HG03159 (cell line): Measurements from ENCODE around the gene RNF152.

ENCODE experiments used
- ATAC-seq: cut with Tn5 transposase; IDR thresholded peaks from one replicate; pipeline ENCODE4 v1.9.1; 2021; ENCODE audit warnings: mild to moderate bottlenecking, moderate library complexity; ENCODE audit not compliant: unreplicated experiment

Gene RNF152

DNA sequence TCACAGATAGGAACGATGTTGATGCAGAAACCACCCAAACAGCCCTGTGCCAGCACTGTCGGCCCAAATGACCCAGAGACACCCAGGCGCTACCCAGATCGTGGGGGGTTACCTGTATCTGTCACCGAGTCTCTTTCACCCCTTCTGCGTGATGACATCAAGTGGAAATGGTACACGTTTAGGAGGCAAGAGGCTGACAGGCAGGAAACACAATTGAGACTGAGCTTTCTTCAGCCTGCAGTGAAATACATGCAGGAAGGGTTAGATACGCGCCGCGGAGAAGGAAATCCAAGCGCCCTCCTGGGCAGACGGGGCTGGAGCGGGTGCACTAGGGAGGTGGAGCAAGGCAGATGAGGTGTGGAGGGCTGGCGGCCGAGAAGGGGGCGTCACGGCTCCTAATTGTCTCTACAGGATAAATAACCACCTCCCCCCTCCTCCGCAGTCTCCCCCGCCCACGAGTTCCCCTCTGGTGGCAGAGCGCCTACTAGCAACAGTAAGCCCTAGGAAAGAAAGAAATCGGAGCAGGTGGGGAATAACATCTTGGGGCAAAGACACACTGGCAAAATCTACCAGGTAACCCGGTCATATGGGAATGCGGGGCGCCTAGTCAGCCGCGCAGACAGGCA, at the start of gene RNF152:
Gene RNF152 (minus strand): TSS at position 325 of the 626 bp plus-strand sequence. CDS start 76,544 bp downstream, outside the sequence.
- ATAC-seq: no peak

DNA sequence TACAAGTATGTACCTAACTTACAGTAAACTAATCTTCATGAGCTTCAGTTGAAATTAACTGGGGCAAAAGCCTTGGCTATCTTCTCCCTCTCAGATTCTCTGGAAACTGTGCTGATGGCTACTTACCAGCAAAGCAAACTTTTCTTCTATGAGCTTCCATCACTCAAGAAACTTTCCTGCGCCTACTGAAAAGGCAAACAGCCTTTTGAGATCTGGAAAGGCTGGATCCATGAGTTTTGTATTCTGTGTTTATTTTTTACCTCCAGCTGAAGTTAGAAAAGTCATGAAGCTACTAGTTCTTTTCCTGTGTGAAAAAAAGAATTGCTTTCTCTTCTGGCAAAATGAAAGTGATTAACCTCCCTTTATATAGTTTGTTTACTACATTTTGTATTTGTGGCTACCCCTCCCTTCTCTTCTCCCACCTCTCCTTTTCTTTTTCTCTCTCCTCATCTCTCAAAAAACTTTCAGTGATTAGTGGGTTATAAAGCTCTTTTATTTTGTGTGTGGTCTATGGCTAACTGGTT, 49.2 kb upstream of the RNF152 start:
- no peak for ATAC-seq

DNA sequence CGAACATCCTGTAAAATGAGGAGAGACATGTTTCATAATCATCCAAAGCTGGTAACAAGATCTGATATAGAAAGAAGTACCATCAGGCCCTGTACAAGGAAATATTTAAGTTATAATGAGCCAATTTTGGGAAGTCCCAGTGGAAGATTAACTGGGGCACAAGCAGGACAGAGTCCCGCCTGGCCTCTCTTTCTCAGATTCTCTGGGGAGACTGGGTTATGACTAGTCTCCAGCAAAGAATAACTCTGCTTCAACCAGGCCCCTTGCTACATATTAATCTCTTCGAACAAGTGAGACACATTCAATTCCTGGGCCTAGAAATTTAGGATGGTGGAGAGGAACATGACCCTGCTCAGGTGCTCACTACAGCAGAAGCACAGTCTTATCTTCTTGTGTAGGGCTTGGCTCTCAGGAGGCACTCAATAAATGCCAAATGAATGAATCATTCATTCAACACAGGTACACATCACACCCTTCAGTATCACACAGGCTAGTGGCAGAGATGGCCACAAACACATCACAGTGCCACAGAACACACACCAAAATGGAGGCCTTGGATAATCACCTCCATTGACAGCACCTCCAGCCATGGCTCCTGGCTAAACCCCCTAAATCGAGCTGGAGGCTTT, 46.4 kb upstream of the RNF152 start:
- ATAC-seq: no peak

DNA sequence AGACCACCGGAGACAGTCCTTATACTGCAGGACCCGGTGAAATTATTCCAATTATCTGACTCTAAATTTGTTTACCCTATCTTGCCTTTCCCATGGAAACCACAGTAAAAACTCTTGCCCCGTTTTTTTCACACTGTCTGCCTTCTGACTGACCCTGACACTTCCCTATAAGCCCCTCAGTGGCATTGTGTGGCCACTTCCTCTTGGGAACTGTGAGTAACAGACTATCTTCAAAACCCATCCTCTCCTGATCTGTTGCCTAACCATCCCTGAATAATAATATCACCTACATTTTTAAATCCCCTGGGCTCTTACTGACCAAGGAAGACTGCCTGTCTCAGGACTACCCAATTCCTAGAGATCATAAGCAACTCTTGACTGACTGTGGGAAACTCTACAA, 42.6 kb upstream of the RNF152 start:
- ATAC-seq: no peak

DNA sequence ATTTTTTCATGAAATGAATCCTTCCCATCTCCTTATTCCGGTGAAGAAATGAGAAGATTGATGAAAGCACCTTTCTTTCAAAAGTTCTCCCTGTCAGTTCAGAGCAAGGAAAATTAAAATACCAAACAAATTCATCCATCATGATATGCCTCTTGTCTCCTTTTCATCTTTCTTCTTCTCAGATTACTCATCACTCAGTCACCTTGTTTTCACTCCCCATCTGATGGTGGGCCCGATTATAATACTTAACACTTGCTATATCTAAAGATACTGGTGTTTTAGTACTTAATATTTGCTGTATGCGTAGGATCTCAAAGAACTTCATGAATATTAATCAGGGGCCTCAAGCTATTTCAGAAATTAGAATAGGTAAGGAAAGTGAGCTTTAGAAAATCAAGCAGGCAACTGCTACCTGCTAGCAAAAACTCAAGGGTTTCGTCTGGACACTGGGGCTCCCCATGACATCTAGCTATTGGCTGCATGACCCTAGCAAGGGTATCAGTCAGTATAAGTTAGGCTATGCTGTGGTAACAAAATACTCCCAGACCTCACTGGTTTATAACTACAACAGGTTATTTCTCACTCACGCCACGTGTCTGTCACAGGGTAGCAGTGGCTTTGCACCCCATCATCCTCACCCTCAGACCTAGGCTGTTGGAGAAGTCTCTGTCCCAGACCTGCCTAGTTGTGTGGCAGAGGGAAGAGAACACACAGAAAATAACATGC, 39.0 kb upstream of the RNF152 start:
- no peak for ATAC-seq

DNA sequence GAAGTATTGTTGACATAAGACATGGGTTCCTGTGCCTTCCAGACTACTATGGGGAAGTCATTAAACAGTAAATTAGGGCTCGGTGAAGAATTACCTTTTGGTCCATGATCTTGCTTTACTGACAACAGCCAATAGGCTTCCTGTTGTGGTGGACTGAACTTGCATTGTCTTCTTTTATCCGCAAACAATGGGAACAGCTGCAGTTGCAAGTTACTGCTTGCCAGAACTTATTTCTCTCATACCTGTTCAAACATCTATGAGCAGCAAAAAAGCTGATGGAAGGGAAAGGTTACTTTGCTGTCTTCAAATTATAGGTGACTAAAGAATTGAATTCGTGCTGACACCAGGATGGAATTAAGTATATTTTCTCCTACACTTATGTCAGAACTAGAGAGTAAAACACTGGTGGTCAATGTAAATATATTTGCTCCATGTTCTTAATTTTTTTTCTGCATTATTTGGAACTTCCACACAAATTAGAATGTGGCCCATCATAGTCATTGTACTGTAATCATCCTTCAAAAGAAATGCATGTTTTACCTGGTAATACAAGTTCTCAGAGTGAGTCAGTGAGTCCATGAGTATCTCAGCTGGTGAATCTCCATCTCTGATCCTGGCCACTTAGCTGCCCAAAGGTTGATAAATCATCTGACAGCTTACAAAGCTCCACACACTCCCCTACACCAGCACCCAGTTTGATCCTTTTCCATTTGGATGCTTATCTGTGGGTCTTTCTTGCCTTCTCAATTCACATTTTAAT, 37.3 kb upstream of the RNF152 start:
- no peak for ATAC-seq

DNA sequence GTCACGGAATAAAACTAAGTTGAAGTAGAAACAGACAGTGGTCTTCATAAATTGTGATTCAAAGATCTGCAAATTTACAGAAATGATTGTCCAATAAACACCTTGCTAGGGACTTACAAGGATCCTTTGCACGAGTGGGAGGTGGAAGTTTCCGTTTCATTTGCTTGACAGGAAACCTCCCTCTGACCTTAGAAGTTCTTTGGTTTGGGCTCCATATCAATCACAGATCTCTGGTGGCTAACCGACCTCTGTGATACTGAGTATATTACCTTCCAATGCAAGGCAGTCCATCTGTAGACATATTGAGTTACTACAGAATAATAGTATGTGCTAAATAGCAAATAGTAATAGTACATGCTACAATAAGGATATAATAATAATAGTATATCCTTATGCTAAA, 33.7 kb upstream of the RNF152 start:
- no peak for ATAC-seq

- ATAC-seq: no peak
Observed at GRCh38 chr18:61924550-61924949, 31.7 kb upstream of the RNF152 start.

GRCh38 chr18:61922435-61922834, 29.6 kb upstream of the RNF152 start:
- no peak for ATAC-seq

GRCh38 chr18:61921621-61922235, 28.9 kb upstream of the RNF152 start:
- ATAC-seq: no peak

GRCh38 chr18:61917818-61918217, 25.0 kb upstream of the RNF152 start:
- ATAC-seq: no peak

DNA sequence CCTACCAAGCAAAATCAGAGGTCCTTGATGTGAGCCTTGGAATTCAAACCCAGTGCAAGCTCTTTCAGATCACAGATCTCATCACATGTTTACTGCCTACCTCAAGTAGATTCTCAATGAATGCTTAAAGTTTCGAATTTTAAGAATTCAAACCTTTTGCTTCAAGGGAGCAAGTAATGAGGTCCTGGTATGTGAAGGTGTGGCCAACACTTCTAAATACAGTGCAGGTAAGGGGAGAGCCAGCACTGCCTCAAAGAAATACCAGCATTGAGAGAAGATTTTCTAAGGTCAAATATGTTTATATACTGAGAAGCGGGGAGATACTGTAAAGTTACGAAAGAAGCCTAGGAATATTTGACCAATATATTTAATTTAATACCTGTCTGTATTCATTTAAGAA, 19.7 kb upstream of the RNF152 start:
- ATAC-seq: no peak

DNA sequence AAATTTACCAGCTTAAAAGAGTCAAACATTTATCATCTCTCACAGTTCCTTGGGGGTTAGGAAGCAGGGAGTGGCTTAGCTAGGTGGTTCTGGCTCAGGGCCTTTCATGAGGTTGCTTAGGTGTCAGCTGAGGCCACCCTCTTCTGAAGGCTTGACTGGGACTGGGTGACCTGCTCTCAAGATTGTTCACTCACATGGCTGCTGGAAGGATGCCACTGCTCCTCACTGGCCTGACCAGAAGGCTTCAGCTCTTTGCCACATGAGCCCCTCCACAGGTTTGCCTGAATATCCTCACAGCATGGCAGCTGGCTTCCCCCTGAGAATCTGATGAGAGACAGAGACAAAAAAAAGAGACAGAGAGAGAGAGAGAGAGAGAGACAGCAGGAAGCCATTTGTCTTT, 17.3 kb upstream of the RNF152 start:
- ATAC-seq: no peak

- no peak for ATAC-seq
Observed at GRCh38 chr18:61908661-61909060, 15.9 kb upstream of the RNF152 start.

- peak; percentile 96 for ATAC-seq
Observed at GRCh38 chr18:61901323-61901986, 8.6 kb upstream of the RNF152 start.

DNA sequence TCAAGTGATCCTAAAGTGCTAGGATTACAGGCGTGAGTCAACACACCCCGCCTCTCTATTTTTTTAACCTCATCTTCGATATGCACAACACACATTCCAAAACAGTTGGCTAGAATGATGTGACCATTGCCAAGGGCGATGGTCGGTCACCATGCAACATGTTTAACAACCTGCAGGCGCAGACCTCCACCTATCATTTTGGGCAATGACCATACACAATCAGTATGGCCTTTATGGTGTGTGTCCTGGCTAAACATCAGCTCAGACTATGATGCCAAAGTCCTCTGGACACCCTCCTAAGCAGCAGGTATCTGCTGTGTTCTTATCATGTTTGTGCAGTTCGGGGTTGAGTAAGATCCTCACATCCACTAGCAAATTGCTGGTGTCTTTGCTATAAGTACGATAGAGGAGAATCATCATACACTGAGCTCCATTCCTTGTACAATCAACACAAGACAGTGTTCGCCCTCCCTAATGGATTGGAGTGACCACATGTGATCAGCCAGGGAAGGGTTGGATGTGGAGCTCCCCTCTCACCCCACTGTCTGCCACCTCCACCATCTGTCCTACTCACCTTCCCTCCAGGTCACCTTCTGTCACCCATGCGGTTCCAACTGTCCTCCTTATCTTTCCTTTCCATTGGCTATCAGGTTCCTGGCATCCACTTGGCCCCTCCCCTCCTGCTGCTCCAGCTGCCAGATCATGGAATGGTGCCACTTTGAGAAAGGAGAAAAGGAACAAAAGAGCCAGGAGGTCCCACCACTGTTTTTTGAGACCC, 7.9 kb upstream of the RNF152 start:
- no peak for ATAC-seq

DNA sequence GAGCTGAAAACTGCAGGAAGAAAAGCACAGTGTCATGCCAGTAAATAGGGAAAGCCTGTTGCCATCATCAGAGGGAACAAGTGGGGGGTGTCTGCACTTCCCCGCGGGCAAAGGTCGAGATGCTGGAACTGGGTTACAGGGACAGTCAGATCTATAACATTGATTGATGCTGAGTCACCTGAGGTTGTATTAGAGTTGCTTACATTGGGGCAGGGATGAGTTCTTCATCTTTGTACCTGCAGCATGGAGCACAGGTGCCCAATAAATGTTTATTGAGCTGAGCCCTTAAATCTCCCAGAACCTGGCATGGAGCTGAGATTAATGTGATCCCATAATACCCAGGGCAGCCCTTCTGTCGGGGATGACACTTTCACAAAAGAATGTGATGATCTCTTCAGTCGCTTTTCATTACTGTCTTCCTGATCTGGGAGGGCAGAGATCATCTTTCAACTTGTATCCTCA, 5.9 kb upstream of the RNF152 start:
- no peak for ATAC-seq

GRCh38 chr18:61896757-61897156, 4.0 kb upstream of the RNF152 start:
- ATAC-seq: no peak

DNA sequence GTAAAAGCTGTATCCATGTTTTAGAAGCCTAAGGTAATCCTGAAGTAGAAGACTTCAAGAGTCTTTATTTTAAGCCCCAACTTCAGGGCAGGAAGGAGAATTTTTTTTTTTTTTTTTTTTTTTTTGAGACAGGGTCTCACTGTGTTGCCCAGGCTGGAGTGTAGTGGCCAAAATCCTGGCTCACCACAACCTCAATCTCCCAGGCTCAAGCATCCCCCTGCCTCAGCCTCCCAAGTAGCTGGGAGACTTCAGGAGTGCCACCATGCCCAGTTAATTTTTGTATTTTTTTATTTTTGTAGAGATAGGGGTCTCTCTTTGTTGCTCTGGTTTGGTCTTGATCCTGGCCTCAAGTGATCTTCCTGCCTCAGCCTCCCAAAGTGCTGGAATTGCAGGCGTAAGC, 3.3 kb upstream of the RNF152 start:
- ATAC-seq: no peak
